Erythroblast (primary cell): Measurements from ENCODE around the gene C2orf66.

Source experiments
- GATA1 ChIP-seq: IDR thresholded peaks from 2 replicates; pipeline ENCODE4 v1.6.1; 2011; ENCODE audit warnings: low read depth, mild to moderate bottlenecking, control low read depth, low read length, moderate library complexity
- POLR2A ChIP-seq: IDR thresholded peaks from 2 replicates; pipeline ENCODE4 v1.6.1; 2011; ENCODE audit warnings: mild to moderate bottlenecking, low read length

GRCh38 chr2:196792865-196793264, 16.3 kb downstream of the C2orf66 start:
- no peak for TF ChIP-seq POLR2A
- no peak for TF ChIP-seq GATA1
